Neural cell (in vitro differentiated cells): ENCODE data around the gene GFRA1.

Source experiments
- CTCF ChIP-seq: fragments of 450-650 bp; IDR thresholded peaks from 2 replicates; pipeline ENCODE4 v1.5.1; 2014; ENCODE audit warnings: antibody characterized with exemption, mild to moderate bottlenecking, moderate library complexity; ENCODE audit not compliant: poor library complexity, severe bottlenecking
- EP300 ChIP-seq: fragments of 450-650 bp; conservative IDR thresholded peaks from 2 replicates; pipeline ENCODE4 v1.6.1; 2014; ENCODE audit warnings: antibody characterized with exemption, mild to moderate bottlenecking, moderate library complexity; ENCODE audit not compliant: poor library complexity, severe bottlenecking
- EZH2 ChIP-seq: fragments of 200-600, 300-800 bp; shearing (Covaris generic), sonication (generic); IDR thresholded peaks from 2 replicates; pipeline ENCODE4 v1.6.1; 2014; ENCODE audit warnings: antibody characterized with exemption, low read length, borderline replicate concordance, mild to moderate bottlenecking; ENCODE audit not compliant: insufficient read depth, poor library complexity, severe bottlenecking
- MXI1 ChIP-seq: fragments of 450-650 bp; conservative IDR thresholded peaks from 2 replicates; pipeline ENCODE4 v1.6.1; 2014; ENCODE audit warnings: antibody characterized with exemption, mild to moderate bottlenecking; ENCODE audit not compliant: poor library complexity, severe bottlenecking
- SMC3 ChIP-seq: fragments of 450-650 bp; conservative IDR thresholded peaks from 2 replicates; pipeline ENCODE4 v1.6.1; 2014; ENCODE audit warnings: antibody characterized with exemption, mild to moderate bottlenecking, moderate library complexity; ENCODE audit not compliant: poor library complexity
- TAF1 ChIP-seq: IDR thresholded peaks from 2 replicates; pipeline ENCODE4 v1.6.1; 2012; ENCODE audit warnings: low read depth
- TF ChIP-seq, protein P1 (sequence below): IDR thresholded peaks from 2 replicates; pipeline ENCODE4 v1.6.1; 2012; ENCODE audit warnings: borderline replicate concordance

DNA sequence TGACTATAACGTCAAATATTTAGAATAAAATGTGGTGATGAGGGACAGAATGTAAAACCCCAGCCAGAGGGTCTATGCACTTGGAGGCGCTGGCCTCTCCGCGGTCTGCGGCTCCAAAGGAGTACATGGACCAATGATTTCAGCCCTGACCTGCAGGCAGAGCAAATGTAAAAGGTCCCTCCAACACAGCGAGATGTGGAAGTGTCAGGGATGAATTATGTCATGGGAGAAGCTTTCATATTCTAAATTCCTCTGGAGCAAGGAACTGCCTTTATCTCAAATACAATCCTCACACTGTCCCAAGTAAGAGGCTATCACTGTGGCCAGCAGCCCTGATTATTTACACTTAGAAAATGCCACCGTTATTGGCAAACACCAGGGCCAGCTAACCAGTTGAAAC is 139.4 kb downstream of the GFRA1 start:
- TF ChIP-seq, protein P1, sequence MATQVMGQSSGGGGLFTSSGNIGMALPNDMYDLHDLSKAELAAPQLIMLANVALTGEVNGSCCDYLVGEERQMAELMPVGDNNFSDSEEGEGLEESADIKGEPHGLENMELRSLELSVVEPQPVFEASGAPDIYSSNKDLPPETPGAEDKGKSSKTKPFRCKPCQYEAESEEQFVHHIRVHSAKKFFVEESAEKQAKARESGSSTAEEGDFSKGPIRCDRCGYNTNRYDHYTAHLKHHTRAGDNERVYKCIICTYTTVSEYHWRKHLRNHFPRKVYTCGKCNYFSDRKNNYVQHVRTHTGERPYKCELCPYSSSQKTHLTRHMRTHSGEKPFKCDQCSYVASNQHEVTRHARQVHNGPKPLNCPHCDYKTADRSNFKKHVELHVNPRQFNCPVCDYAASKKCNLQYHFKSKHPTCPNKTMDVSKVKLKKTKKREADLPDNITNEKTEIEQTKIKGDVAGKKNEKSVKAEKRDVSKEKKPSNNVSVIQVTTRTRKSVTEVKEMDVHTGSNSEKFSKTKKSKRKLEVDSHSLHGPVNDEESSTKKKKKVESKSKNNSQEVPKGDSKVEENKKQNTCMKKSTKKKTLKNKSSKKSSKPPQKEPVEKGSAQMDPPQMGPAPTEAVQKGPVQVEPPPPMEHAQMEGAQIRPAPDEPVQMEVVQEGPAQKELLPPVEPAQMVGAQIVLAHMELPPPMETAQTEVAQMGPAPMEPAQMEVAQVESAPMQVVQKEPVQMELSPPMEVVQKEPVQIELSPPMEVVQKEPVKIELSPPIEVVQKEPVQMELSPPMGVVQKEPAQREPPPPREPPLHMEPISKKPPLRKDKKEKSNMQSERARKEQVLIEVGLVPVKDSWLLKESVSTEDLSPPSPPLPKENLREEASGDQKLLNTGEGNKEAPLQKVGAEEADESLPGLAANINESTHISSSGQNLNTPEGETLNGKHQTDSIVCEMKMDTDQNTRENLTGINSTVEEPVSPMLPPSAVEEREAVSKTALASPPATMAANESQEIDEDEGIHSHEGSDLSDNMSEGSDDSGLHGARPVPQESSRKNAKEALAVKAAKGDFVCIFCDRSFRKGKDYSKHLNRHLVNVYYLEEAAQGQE = no peak
- TF ChIP-seq CTCF (no peak), MXI1 (no peak), TAF1 (no peak), EZH2 (no peak), EP300 (no peak), SMC3 (no peak)
